Rectal smooth muscle tissue (tissue), 1 donor: ENCODE measurements around the gene DNAAF2.
"Not testable (repeated sequence)": the region's sequence is repeated elsewhere in the genome, so short reads cannot be mapped to it uniquely, and the experiment has no call there.

Experiments used
- H3K27ac ChIP-seq: one replicate; pipeline ENCODE4 v1.7.0; 2013; ENCODE audit warnings: low read depth, low read length, inconsistent platforms
- H3K27me3 ChIP-seq: one replicate; pipeline ENCODE4 v1.7.0; 2013; ENCODE audit warnings: low read length; ENCODE audit not compliant: control insufficient read depth, insufficient read depth
- H3K36me3 ChIP-seq: one replicate; pipeline ENCODE4 v1.7.0; 2013; ENCODE audit warnings: low read length; ENCODE audit not compliant: control insufficient read depth, insufficient read depth
- H3K4me1 ChIP-seq: one replicate; pipeline ENCODE4 v1.7.0; 2013; ENCODE audit warnings: low read length; ENCODE audit not compliant: control insufficient read depth, insufficient read depth
- H3K4me3 ChIP-seq: one replicate; pipeline ENCODE4 v1.7.0; 2013; ENCODE audit warnings: low read length
- H3K9ac ChIP-seq: one replicate; pipeline ENCODE4 v1.7.0; 2013; ENCODE audit warnings: low read length

DNAAF2 gene

GRCh38 chr14:49619273-49619672 lies 15.8 kb downstream of the DNAAF2 start:
- H3K9ac ChIP-seq, H3K36me3 ChIP-seq, H3K27me3 ChIP-seq, H3K4me1 ChIP-seq: not testable (repeated sequence)
- H3K27ac ChIP-seq: peak overlapping the region; percentile 96
- H3K4me3 ChIP-seq: peak overlapping the region; percentile 89

GRCh38 chr14:49617852-49618519 lies 17.1 kb downstream of the DNAAF2 start:
- no peak overlapping the region for H3K4me3 ChIP-seq
- H3K4me1 ChIP-seq: peaks cover 10% of the 10 kb centered on the region
- H3K9ac ChIP-seq: no peak overlapping the region
- no peaks in the 10 kb centered on the region for H3K27me3 ChIP-seq
- no peak overlapping the region for H3K27ac ChIP-seq
- peaks cover 2% of the 10 kb centered on the region for H3K36me3 ChIP-seq

DNA sequence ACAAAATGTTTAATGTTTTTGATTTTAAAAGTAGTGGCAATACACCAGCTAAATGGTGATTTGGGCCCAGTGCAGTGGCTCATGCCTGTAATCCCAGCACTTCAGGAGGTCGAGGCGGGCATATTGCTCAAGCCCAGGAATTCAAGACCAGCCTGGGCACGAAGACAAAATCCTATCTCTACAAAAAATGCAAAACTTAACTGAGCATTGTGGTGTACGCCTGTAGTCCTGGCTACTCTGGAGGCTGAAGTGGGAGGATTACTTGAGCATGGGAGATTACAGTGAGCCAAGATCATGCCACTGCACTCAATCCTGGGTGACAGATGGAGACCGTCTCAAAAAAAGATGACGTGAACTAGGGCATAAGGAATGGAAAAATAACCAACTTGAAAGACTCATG lies 19.3 kb downstream of the DNAAF2 start:
- no peak overlapping the region for H3K9ac ChIP-seq
- peaks cover 2% of the 10 kb centered on the region for H3K36me3 ChIP-seq
- H3K27ac ChIP-seq: no peak overlapping the region
- no peaks in the 10 kb centered on the region for H3K4me1 ChIP-seq
- no peak overlapping the region for H3K4me3 ChIP-seq
- H3K27me3 ChIP-seq: no peaks in the 10 kb centered on the region

DNA sequence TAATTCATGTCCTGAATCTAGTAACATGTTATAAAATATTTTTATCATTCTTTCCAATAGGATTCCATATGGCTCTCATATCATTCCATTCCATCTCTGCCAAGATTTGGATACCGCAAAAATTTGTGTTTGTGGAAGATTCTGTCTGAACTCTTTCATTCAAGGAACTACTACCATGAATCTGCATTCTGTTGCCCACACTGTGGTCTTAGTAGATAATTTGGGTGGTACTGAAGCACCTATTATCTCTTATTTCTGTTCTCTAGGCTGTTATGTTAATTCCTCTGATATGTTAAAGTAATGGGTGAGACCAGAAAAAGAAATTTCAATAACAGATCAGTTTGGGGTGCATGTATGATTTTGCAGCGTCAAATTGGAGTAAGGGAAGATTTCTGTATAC lies 20.8 kb downstream of the DNAAF2 start:
- Histone ChIP-seq H3K27me3 (no peaks in the 10 kb centered on the region), H3K9ac (no peak overlapping the region), H3K27ac (no peak overlapping the region), H3K4me1 (no peaks in the 10 kb centered on the region), H3K36me3 (peaks cover 2% of the 10 kb centered on the region), H3K4me3 (no peak overlapping the region)

DNA sequence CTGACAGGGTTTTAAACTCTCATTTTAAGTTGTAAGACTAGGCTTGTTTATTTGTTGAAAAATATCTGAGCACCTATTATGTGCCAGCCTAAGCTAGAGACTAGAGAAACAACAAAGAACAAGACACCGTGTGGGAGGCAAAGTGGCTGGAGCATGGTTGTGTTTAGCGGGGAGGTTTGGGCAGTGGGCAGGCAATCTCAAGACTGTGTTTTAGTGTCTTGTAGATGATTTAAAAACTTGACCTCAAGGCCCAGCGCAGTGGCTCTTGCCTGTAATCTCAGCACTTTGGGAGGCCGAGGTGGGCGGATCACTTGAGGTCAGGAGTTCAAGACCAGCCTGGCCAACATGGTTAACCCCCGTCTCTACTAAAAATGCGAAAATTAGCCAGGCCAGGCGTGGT lies 22.4 kb downstream of the DNAAF2 start:
- H3K4me3 ChIP-seq: no peak overlapping the region
- no peaks in the 10 kb centered on the region for H3K27me3 ChIP-seq
- no peaks in the 10 kb centered on the region for H3K36me3 ChIP-seq
- H3K4me1 ChIP-seq: no peaks in the 10 kb centered on the region
- H3K9ac ChIP-seq: no peak overlapping the region
- no peak overlapping the region for H3K27ac ChIP-seq

DNA sequence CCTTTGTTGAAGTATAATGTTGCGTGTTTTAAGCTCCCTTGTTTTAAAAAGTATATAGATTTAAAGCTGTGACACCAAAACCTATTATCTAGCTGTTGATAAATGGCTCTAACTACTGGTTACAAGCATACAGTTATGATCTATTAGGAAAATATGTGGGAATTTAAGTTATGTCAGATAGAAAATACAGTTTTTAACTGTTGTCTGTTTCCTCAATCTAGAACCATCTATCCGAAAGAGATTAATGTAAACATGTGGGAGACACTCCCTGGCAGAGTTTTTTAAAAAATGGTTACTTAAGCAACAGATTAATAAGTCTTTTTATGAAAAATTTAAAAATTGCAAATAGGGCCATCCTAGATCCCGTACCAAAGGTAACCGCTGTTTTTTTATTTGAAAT lies 22.8 kb downstream of the DNAAF2 start:
- no peaks in the 10 kb centered on the region for H3K27me3 ChIP-seq

DNA sequence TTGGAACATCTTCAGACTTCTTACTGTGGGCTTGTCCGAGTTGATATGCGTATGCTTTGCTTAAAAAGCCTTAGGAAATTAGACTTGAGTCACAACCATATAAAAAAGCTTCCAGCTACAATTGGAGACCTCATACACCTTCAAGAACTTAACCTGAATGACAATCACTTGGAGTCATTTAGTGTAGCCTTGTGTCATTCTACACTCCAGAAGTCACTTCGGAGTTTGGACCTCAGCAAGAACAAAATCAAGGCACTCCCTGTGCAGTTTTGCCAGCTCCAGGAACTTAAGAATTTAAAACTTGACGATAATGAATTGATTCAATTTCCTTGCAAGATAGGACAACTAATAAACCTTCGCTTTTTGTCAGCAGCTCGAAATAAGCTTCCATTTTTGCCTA lies 27.5 kb downstream of the DNAAF2 start:
- no peaks in the 10 kb centered on the region for H3K27me3 ChIP-seq
- no peak overlapping the region for H3K9ac ChIP-seq
- peaks cover 3% of the 10 kb centered on the region for H3K36me3 ChIP-seq
- no peaks in the 10 kb centered on the region for H3K4me1 ChIP-seq
- H3K4me3 ChIP-seq: no peak overlapping the region
- no peak overlapping the region for H3K27ac ChIP-seq

More for the DNA sequence above, 22.8 kb downstream of the DNAAF2 start:
- H3K9ac ChIP-seq: no peak overlapping the region
- H3K36me3 ChIP-seq: no peaks in the 10 kb centered on the region
- H3K27ac ChIP-seq: no peak overlapping the region
- no peaks in the 10 kb centered on the region for H3K4me1 ChIP-seq
- H3K4me3 ChIP-seq: no peak overlapping the region

- Histone ChIP-seq H3K9ac (peak within 1 kb of the TSS; percentile 56), H3K27ac (peak within 1 kb of the TSS; percentile 97), H3K27me3 (no peaks in the 10 kb centered on the region), H3K4me3 (peak within 1 kb of the TSS; percentile 96), H3K4me1 (no peaks in the 10 kb centered on the region), H3K36me3 (no peaks in the 10 kb centered on the region)
Measured at GRCh38 chr14:49598485-49599300, 36.4 kb downstream of the DNAAF2 start, which contains the start of gene LRR1. TSS of gene LRR1 (plus strand) at chr14:49598940. CDS start at chr14:49599021, 81 bp downstream.

GRCh38 chr14:49598189-49598484 lies 36.9 kb downstream of the DNAAF2 start:
- H3K4me3 ChIP-seq: peak overlapping the region; percentile 96
- H3K27me3 ChIP-seq: no peaks in the 10 kb centered on the region
- H3K9ac ChIP-seq: peak overlapping the region; percentile 56
- no peaks in the 10 kb centered on the region for H3K36me3 ChIP-seq
- H3K4me1 ChIP-seq: no peaks in the 10 kb centered on the region
- H3K27ac ChIP-seq: peak overlapping the region; percentile 97

DNA sequence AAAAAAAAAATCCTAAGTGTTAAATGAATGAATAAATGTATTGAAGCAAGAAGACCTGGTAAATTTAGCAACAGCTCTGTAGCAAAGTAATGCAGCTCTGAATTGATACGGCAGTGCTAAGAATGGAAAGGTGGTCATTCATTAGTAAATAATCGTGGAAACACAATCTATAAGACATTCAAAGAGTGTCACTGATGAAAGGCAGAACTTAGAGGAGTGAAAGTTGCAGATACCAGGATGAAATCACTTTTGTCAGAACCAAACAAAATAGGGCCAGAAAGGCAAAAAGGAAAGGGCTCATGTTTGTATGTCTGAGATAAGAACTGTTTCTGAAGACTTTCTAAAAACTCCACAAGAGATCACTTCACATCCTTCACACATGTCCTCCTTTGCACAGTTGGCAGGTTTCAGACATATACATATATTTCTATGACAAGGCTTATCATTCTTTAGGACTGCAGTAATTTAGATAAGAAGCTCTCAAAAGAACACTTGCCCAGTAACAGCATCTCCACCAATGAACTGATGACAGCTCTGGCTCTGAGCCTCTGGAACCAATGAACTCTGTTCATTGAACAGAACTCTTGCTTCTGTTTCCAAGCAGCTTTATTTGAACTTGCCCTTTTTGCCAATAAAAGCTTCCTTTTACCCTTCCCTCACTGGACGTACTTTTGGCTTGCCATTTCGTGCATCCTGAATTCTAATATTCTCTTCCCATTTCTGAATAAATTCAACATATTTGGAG lies 40.5 kb downstream of the DNAAF2 start:
- no peaks in the 10 kb centered on the region for H3K4me1 ChIP-seq
- H3K4me3 ChIP-seq: no peak overlapping the region
- no peak overlapping the region for H3K9ac ChIP-seq
- H3K27me3 ChIP-seq: no peaks in the 10 kb centered on the region
- H3K36me3 ChIP-seq: no peaks in the 10 kb centered on the region
- H3K27ac ChIP-seq: no peak overlapping the region

DNA sequence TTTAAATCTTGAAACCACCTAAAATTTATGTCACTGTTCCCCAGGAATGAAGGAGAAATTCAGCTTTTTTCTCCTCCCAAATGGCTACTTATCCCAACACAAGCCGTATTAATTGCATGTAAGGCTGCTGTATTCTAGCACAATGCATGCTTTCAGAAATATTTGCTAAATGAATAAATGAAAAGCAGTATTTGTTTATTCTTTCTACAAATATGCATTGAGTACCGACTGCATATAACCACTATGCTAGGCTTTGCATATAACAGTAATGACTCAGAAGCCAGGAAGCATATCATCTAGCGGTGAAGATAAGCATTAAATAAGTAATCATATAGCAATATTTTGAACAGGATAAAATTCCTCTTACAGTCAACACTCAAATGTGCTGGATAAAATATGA lies 42.0 kb downstream of the DNAAF2 start:
- Histone ChIP-seq H3K27me3 (no peaks in the 10 kb centered on the region), H3K36me3 (no peaks in the 10 kb centered on the region), H3K9ac (no peak overlapping the region), H3K4me3 (no peak overlapping the region), H3K4me1 (no peaks in the 10 kb centered on the region), H3K27ac (no peak overlapping the region)

GRCh38 chr14:49589387-49589786 lies 45.7 kb downstream of the DNAAF2 start:
- H3K27ac ChIP-seq: no peak overlapping the region
- H3K4me1 ChIP-seq: no peaks in the 10 kb centered on the region
- no peak overlapping the region for H3K4me3 ChIP-seq
- peaks cover under 1% of the 10 kb centered on the region for H3K36me3 ChIP-seq
- H3K9ac ChIP-seq: no peak overlapping the region
- no peaks in the 10 kb centered on the region for H3K27me3 ChIP-seq
